Testis (tissue), 2 donors: ENCODE data around the gene LRIT3.

Experiments used
- CTCF ChIP-seq, 3 experiments: fragments of 450-650 bp in 2 of 3; fragments of 200-600 bp in 1 of 3; sonication (generic) in 1 of 3; IDR thresholded peaks; one replicate each; pipeline ENCODE4 v1.5.1; 2016 to 2019; ENCODE audit warnings: antibody characterized with exemption in 3 of 3, mild to moderate bottlenecking in 2 of 3, moderate library complexity in 1 of 3
- POLR2A ChIP-seq: fragments of 450-650 bp; IDR thresholded peaks from one replicate; pipeline ENCODE4 v1.6.1; 2017; ENCODE audit warnings: antibody characterized with exemption, mild to moderate bottlenecking, moderate library complexity

DNA sequence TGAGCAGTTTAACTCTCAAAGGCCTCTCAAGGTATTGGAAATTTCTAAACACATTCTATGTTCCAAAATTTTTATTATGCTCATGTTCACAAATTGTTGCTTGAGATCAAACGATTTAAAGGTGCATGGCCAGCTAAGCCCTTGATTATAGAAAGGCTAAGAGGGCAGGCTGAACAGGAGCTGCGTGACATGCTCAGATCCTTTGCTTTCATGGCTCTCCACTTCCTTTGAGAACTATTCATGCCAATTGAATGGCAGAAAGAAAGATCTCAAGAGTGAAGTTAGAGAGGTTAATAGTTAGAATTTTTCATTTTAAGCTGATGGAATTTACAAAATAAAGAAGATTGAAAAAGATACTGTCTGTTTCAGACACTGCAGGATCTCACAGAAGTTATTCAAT lies 594 bp downstream of the LRIT3 start:
- TF ChIP-seq CTCF (IDR thresholded peaks at IDR 0.05): no peak
- no peak for TF ChIP-seq POLR2A
